Panc1 (cell line): Measurements from ENCODE around the gene ZBTB33.

Experiments used
- CTCF ChIP-seq: fragments of 450-650 bp; IDR thresholded peaks from 2 replicates; pipeline ENCODE4 v1.5.1; 2017; ENCODE audit warnings: mild to moderate bottlenecking
- POLR2AphosphoS5 ChIP-seq: IDR thresholded peaks from 2 replicates; pipeline ENCODE4 v1.6.1; 2012; ENCODE audit warnings: mild to moderate bottlenecking, low read depth, low read length, moderate library complexity
- REST ChIP-seq, 2 experiments: IDR thresholded peaks; 2 replicates each; pipeline ENCODE4 v1.6.1; 2011 to 2012; ENCODE audit warnings: low read depth in 2 of 2, control low read depth in 1 of 2, low read length in 1 of 2, mild to moderate bottlenecking in 1 of 2, moderate library complexity in 1 of 2; ENCODE audit not compliant: insufficient read depth in 1 of 2
- SIN3A ChIP-seq: IDR thresholded peaks from 2 replicates; pipeline ENCODE4 v1.6.1; 2012; ENCODE audit warnings: low read depth, mild to moderate bottlenecking, low read length, moderate library complexity, borderline replicate concordance; ENCODE audit not compliant: insufficient read depth

- TF ChIP-seq CTCF (no peak), SIN3A (no peak), POLR2AphosphoS5 (no peak), REST (IDR thresholded peaks at IDR 0.05; ENCODE audit: insufficient read depth in 1 of 2, low read depth in 2 of 2, low read length in 1 of 2) (no peak)
These were observed 39.5 kb downstream of the ZBTB33 start for GRCh38 chrX:120290107-120290506.
